Measurements from ENCODE around the gene NRDE2. TPM values are rescaled to one million over a fixed set of nuclear protein-coding genes. Genes with fewer than 3 reads are reported as not detected.

NRDE2 gene
- total and polyA plus RNA-seq, 8 donors: 7.0 to 12.7 (median 9.3) TPM

DNA sequence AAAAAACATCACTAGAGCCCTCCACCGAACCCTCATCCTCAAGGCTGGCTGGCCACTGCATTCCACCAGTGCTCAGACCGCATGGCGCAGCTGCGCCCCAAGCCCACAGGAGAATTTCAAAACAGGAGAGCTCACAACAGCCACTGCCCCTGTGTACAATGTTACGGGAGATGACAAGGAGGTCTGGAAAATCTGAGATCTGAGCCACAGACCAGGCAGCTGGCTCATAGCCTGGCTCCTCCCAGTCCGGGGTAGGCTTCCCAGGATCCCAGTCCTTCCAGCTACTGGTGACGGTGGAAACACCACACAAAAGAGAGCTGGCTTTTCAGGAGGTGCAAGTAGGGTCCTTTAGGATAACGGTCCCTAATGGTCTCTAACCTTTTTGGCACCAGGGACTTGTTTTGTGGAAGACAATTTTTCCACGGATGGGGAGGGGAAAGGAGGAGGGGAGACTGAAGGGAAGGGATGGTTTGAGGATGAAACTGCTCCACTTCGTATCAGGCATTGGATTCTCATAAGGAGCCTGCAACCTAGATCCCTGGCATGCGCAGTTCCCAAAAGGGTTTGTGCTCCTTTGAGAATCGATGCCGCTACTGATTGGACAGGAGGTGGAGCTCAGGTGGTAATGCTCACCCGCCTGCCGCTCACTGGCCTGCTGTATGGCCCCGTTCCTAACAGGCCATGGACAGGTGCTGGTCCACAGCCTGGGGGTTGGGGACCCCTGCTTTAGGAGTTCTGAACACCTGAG is 23.0 kb upstream of the NRDE2 start:
- H3K36me3 ChIP-seq: no peaks in the 10 kb centered on the region
- H3K4me3 ChIP-seq: no peak overlapping the region
- H3K4me1 ChIP-seq: no peaks in the 10 kb centered on the region
- WGBS, 2 donors: 73 to 79% methylated on average over 16 of the region's 16 CpGs
- no peak for FAIRE-seq
- no peak for ATAC-seq
- no peak overlapping the region for H3K27ac ChIP-seq
- no peaks in the 10 kb centered on the region for H3K27me3 ChIP-seq
- intact Hi-C loops (cut with DNase I): no loop called here
- TF ChIP-seq, protein P1, sequence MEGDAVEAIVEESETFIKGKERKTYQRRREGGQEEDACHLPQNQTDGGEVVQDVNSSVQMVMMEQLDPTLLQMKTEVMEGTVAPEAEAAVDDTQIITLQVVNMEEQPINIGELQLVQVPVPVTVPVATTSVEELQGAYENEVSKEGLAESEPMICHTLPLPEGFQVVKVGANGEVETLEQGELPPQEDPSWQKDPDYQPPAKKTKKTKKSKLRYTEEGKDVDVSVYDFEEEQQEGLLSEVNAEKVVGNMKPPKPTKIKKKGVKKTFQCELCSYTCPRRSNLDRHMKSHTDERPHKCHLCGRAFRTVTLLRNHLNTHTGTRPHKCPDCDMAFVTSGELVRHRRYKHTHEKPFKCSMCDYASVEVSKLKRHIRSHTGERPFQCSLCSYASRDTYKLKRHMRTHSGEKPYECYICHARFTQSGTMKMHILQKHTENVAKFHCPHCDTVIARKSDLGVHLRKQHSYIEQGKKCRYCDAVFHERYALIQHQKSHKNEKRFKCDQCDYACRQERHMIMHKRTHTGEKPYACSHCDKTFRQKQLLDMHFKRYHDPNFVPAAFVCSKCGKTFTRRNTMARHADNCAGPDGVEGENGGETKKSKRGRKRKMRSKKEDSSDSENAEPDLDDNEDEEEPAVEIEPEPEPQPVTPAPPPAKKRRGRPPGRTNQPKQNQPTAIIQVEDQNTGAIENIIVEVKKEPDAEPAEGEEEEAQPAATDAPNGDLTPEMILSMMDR (IDR thresholded peaks at IDR 0.05): no peak
- no peak for DNase-seq
- H3K9me3 ChIP-seq: no peaks in the 10 kb centered on the region

DNA sequence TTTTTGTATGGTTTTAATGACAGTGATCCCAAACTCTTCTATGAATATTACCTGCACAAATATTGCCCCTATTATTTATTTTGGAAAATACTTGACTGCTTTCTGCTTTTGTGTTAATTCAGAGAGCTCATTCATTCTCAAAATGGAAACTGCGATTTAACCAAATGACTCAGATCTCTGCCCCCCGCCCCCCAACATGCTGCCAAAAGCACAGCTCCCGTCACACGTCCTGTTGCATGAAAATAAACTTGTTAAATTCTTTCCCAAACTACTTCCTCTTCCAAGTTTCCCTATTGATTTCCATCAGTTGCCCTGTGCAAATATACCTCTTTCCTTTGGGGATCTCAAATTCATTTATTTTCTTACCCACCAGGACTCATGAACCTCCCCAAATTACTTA is 18.0 kb upstream of the NRDE2 start:
- Histone ChIP-seq H3K4me1 (no peaks in the 10 kb centered on the region), H3K27me3 (no peaks in the 10 kb centered on the region), H3K27ac (no peak overlapping the region), H3K9me3 (no peaks in the 10 kb centered on the region), H3K4me3 (no peak overlapping the region), H3K36me3 (no peaks in the 10 kb centered on the region)
- 39 to 52% methylated on average over 4 of the region's 4 CpGs for WGBS, 2 donors
- DNase-seq: no peak
- ATAC-seq: no peak
- intact Hi-C loops (cut with DNase I): no loop called here
- no peak for FAIRE-seq
- TF ChIP-seq, protein P1 (IDR thresholded peaks at IDR 0.05): no peak

DNA sequence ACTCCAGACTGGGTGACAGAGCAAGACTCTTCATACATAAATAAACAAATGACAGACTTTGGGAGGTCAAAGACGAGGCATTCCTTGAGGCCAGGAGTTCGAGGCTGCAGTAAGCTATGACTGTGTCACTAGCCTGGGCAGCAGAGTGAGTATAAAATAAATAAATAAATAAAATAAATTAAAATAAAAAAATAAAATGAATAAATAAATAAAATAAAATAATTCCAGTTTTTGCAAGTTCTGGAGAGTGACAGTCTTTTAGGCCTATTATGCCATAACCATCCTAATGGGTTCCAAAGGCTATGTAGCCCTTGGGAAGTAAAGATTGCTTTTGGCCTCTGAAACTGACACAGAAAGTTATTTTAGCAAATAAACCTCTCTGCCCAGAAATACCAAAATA is 16.5 kb upstream of the NRDE2 start:
- Histone ChIP-seq H3K9me3 (no peaks in the 10 kb centered on the region), H3K27ac (no peak overlapping the region), H3K36me3 (no peaks in the 10 kb centered on the region), H3K4me1 (no peaks in the 10 kb centered on the region), H3K4me3 (no peak overlapping the region), H3K27me3 (no peaks in the 10 kb centered on the region)
- no peak for DNase-seq
- no peak for FAIRE-seq
- WGBS, 2 donors: 88 to 95% methylated on average over 2 of the region's 2 CpGs
- intact Hi-C loops (cut with DNase I): no loop called here
- TF ChIP-seq, protein P1 (IDR thresholded peaks at IDR 0.05): no peak
- no peak for ATAC-seq

DNA sequence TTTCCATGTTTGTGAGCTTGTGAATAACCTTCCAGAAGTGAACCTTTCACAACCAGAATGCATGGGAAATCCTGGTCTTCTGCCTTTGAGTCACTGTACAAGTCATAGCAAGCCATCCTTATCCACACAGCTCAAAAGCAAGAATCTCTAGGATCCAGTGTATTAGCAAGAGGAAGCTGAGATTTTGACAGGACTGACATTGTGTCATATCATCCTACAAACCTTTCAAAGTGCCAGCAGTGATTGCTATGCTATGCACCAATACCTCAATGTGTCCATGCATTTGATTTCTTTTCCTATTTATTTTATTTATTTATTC is 13.5 kb upstream of the NRDE2 start:
- DNase-seq (no peak), FAIRE-seq (no peak), ATAC-seq (no peak)
- TF ChIP-seq, protein P1 (IDR thresholded peaks at IDR 0.05): no peak
- Histone ChIP-seq H3K9me3 (no peaks in the 10 kb centered on the region), H3K27ac (no peak overlapping the region), H3K4me3 (no peak overlapping the region), H3K4me1 (no peaks in the 10 kb centered on the region), H3K36me3 (no peaks in the 10 kb centered on the region), H3K27me3 (no peaks in the 10 kb centered on the region)
- intact Hi-C loops (cut with DNase I): no loop called here

DNA sequence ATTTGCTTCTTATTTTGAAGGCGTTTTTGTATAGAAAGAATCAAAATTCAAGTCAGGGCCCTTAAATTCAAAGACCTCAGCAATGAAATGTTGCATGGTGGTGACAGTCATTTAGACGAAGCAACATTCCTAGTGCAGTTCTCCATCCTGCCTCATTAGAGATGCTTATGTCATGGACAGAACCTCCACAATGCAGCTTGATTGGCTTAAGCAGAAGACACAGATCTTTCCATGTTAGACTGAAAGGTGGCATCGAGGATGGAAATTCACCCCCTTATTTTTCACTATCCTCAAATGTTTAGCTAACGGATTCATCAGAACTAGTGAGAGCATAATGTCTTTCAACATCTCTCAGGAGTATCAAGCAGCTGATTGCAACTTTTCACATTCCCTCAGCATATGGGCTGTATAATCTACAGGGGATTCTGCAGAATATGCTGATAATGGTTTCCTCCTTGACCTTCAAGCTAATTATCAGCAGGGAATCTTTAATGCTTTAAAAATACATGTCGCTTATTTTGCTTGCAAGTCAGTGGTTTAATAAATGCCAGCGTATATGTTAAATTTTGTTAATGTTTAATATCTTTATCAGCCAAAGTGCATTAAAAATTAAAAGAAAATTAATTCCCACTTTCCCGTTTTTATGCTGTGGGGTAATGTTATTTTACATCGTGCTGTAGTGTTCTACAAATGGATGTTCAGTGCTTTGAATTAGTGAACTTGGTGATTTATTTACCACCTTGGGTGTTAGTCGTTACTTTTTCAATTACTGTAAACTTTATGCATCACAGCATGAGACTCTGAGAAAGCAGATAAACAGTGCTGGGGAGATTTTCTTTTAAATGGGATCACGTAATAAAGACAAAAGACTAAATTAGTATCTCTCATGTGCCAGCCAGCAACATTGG is 12.8 kb upstream of the NRDE2 start:
- intact Hi-C loops (cut with DNase I): no loop called here
- Histone ChIP-seq H3K36me3 (no peaks in the 10 kb centered on the region), H3K9me3 (no peaks in the 10 kb centered on the region), H3K27me3 (no peaks in the 10 kb centered on the region), H3K27ac (no peak overlapping the region), H3K4me3 (no peak overlapping the region), H3K4me1 (no peaks in the 10 kb centered on the region)
- TF ChIP-seq, protein P1 (IDR thresholded peaks at IDR 0.05): no peak
- FAIRE-seq (no peak), DNase-seq (no peak), ATAC-seq (no peak)
- WGBS, 2 donors: 39 to 46% methylated on average over 10 of the region's 10 CpGs
